Measurements from ENCODE around the gene ACSL1. TPM values are rescaled to one million over a fixed set of nuclear protein-coding genes. Genes with fewer than 3 reads are reported as not detected.

The ACSL1 gene
- total RNA-seq, 1 experiment from 2014 or later: 20.0 TPM

GRCh38 chr4:184870718-184871117, 45.0 kb upstream of the ACSL1 start:
- no peaks in the 10 kb centered on the region for H3K4me1 ChIP-seq (ENCODE audit: insufficient read depth, low read length)
- POLR2A ChIA-PET (ENCODE audit: unreplicated experiment): no interaction called here
- BruUV-seq (replicated peaks): no TSS peak

GRCh38 chr4:184868623-184869022, 42.9 kb upstream of the ACSL1 start:
- Histone ChIP-seq H3K9me3 (ENCODE audit: low read length) (no peaks in the 10 kb centered on the region), H3F3A (ENCODE audit: low read length, unreplicated experiment) (no peaks in the 10 kb centered on the region), H2AFZ (ENCODE audit: low read length) (no peak overlapping the region), H3K36me3 (ENCODE audit: low read depth, low read length) (no peaks in the 10 kb centered on the region), H3K4me3 (ENCODE audit: low read length) (no peak overlapping the region), H3K4me2 (ENCODE audit: low read length) (no peak overlapping the region), H4K20me1 (ENCODE audit: low read length) (no peaks in the 10 kb centered on the region), H3K79me2 (ENCODE audit: low read length) (no peaks in the 10 kb centered on the region), H3K9ac (ENCODE audit: low read length) (no peak overlapping the region), H3K9me2 (replicated peaks; ENCODE audit: low read length) (no peaks in the 10 kb centered on the region), H3K4me1 (ENCODE audit: insufficient read depth, low read length) (no peaks in the 10 kb centered on the region), H3K27me3 (ENCODE audit: low read length) (no peaks in the 10 kb centered on the region), H3K27ac (ENCODE audit: low read length) (no peak overlapping the region)
- no TSS peak for BruUV-seq (replicated peaks)
- POLR2A ChIA-PET (ENCODE audit: unreplicated experiment): no interaction called here
- intact Hi-C loops (cut with micrococcal nuclease): no loop called here
- DNase-seq: no peak
- ATAC-seq: no peak
- CTCF ChIA-PET: no interaction called here
- TF ChIP-seq CTCF (conservative IDR thresholded peaks at IDR 0.05; ENCODE audit: low read depth, low read length) (no peak), EZH2phosphoT487 (IDR thresholded peaks at IDR 0.05; ENCODE audit: borderline replicate concordance, low read length) (no peak), EZH2 (IDR thresholded peaks at IDR 0.05; ENCODE audit: low read length, unreplicated experiment) (no peak)

More at GRCh38 chr4:184870718-184871117, 45.0 kb upstream of the ACSL1 start:
- no peak overlapping the region for H3K27ac ChIP-seq (ENCODE audit: low read length)
- H3K4me3 ChIP-seq (ENCODE audit: low read length): no peak overlapping the region
- intact Hi-C loops (cut with micrococcal nuclease): no loop called here
- H3K9me3 ChIP-seq (ENCODE audit: low read length): no peaks in the 10 kb centered on the region
- TF ChIP-seq EZH2phosphoT487 (IDR thresholded peaks at IDR 0.05; ENCODE audit: borderline replicate concordance, low read length) (no peak), EZH2 (IDR thresholded peaks at IDR 0.05; ENCODE audit: low read length, unreplicated experiment) (no peak), CTCF (conservative IDR thresholded peaks at IDR 0.05; ENCODE audit: low read depth, low read length) (no peak)
- no peak for ATAC-seq
- H4K20me1 ChIP-seq (ENCODE audit: low read length): no peaks in the 10 kb centered on the region
- no peaks in the 10 kb centered on the region for H3F3A ChIP-seq (ENCODE audit: low read length, unreplicated experiment)
- no peaks in the 10 kb centered on the region; the same call in 1 of the 2 replicates for H3K27me3 ChIP-seq (ENCODE audit: low read length)
- no peaks in the 10 kb centered on the region for H3K79me2 ChIP-seq (ENCODE audit: low read length)
- CTCF ChIA-PET: no interaction called here
- no peak overlapping the region for H3K4me2 ChIP-seq (ENCODE audit: low read length)
- no peaks in the 10 kb centered on the region for H3K9me2 ChIP-seq (replicated peaks; ENCODE audit: low read length)
- no peak for DNase-seq
- no peaks in the 10 kb centered on the region for H3K36me3 ChIP-seq (ENCODE audit: low read depth, low read length)
- H3K9ac ChIP-seq (ENCODE audit: low read length): no peak overlapping the region
- no peak overlapping the region for H2AFZ ChIP-seq (ENCODE audit: low read length)

- Histone ChIP-seq H3K79me2 (ENCODE audit: low read length) (no peaks in the 10 kb centered on the region), H3K4me3 (ENCODE audit: low read length) (no peak overlapping the region), H3K9me3 (ENCODE audit: low read length) (no peaks in the 10 kb centered on the region), H3K36me3 (ENCODE audit: low read depth, low read length) (no peaks in the 10 kb centered on the region), H3K9me2 (replicated peaks; ENCODE audit: low read length) (no peaks in the 10 kb centered on the region), H3K4me2 (ENCODE audit: low read length) (no peak overlapping the region), H2AFZ (ENCODE audit: low read length) (no peak overlapping the region), H4K20me1 (ENCODE audit: low read length) (no peaks in the 10 kb centered on the region), H3F3A (ENCODE audit: low read length, unreplicated experiment) (no peaks in the 10 kb centered on the region), H3K27me3 (ENCODE audit: low read length) (no peaks in the 10 kb centered on the region), H3K4me1 (ENCODE audit: insufficient read depth, low read length) (no peaks in the 10 kb centered on the region), H3K27ac (ENCODE audit: low read length) (no peak overlapping the region), H3K9ac (ENCODE audit: low read length) (no peak overlapping the region)
- CTCF ChIA-PET: no interaction called here
- POLR2A ChIA-PET (ENCODE audit: unreplicated experiment): no interaction called here
- no TSS peak for BruUV-seq (replicated peaks)
- DNase-seq (no peak), ATAC-seq (no peak)
- TF ChIP-seq CTCF (conservative IDR thresholded peaks at IDR 0.05; ENCODE audit: low read depth, low read length) (no peak), EZH2 (IDR thresholded peaks at IDR 0.05; ENCODE audit: low read length, unreplicated experiment) (no peak), EZH2phosphoT487 (IDR thresholded peaks at IDR 0.05; ENCODE audit: borderline replicate concordance, low read length) (no peak)
- intact Hi-C loops (cut with micrococcal nuclease): no loop called here
These were observed 38.1 kb upstream of the ACSL1 start for GRCh38 chr4:184863916-184864315.
